ENCODE data around the gene GALNT2. TPM values are rescaled to one million over a fixed set of nuclear protein-coding genes. Genes with fewer than 3 reads are reported as not detected.

GALNT2 gene
- total and polyA plus RNA-seq, 2 of the 4 experiments (the other 2 are of a cell fraction): 50.4 to 189 TPM

DNA sequence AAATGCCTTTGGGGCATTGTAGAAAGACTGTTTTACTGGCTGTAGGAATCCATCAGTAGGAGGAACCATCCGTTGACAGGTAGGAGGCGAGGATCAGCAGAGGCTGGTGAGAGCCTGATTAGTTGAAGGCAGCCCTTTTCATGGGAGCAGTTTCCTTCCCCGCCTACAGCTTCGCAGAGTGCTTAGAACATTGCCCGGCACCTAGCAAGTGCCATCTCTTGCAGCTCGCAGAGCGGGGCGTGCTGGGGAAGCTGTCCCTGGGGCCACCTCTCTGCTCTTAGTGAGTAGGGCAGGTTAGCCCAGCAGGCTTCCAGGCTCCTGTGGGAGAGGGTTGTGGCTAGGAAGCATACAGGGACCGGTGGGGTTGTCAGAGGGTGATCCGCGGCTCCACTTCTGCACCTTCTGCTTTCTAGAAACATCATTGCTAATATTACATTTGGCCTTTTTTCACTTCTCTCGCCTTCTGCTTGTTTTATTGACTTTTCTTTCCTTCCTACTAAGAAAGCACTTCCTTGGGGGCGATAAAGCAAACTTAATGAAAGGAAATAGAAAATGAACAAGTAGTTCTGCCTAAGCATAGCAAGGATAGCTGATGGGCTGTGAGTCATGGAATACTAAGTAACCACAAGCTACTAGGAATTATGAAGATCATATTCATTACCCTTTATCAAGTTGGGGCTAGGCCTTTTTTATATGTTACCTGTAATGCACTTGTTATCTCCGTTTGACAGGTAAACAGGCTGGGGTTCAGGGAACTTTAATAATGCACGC is 176.7 kb downstream of the GALNT2 start:
- H2BK5ac ChIP-seq (ENCODE audit: low read depth, low read length, poor library complexity, severe bottlenecking): no peak overlapping the region
- no peak overlapping the region for H2AK5ac ChIP-seq (ENCODE audit: low read depth, low read length)
- H3K4me3 ChIP-seq (ENCODE audit: insufficient read depth, low read depth, low read length): no peak overlapping the region
- peaks cover 45% of the 10 kb centered on the region for H3K36me3 ChIP-seq (ENCODE audit: control insufficient read depth, insufficient read depth, low read length)
- no peak overlapping the region for H3K18ac ChIP-seq (ENCODE audit: low read depth, low read length)
- dilution Hi-C loops (cut with HindIII; ENCODE audit: low sequenced_read_pairs, unreplicated experiment): no loop called here
- no peak overlapping the region for H2BK120ac ChIP-seq (ENCODE audit: low read depth, low read length)
- no peaks in the 10 kb centered on the region; the same call in 1 of the 2 replicates for H4K20me1 ChIP-seq (ENCODE audit: insufficient read depth, low read length)
- ChIA-PET CTCF (interaction anchor here (1.9 kb wide), 1 partner anchor 26 kb away, joined by 5 read pairs; no protein-coding TSS in a partner anchor), POLR2A (ENCODE audit: unreplicated experiment) (no interaction called here)
- H3K79me1 ChIP-seq (ENCODE audit: low read depth in 1 of 2, low read length in 2 of 2): peaks cover 0 to 13% of the 10 kb centered on the region in 2 experiments; a peak in 2 of 4 replicates
- no peak overlapping the region for H3K23ac ChIP-seq (ENCODE audit: low read depth, low read length)
- H4K91ac ChIP-seq (ENCODE audit: insufficient read depth, low read depth, low read length): no peak overlapping the region
- ATAC-seq (ENCODE audit: low read depth): peak; percentile 84
- H3K9ac ChIP-seq (ENCODE audit: low read depth, low read length): no peak overlapping the region
- H2BK15ac ChIP-seq (ENCODE audit: low read depth, low read length): no peak overlapping the region
- H4K8ac ChIP-seq (ENCODE audit: low read depth in 2 of 2, low read length in 2 of 2): no peak overlapping the region
- H3K9me3 ChIP-seq (ENCODE audit: control insufficient read depth, insufficient read depth, low read length): peaks cover 1% of the 10 kb centered on the region; the same call in 1 of the 2 replicates
- WGBS, 2 experiments (ENCODE audit: extremely low coverage in 2 of 2, insufficient read length in 1 of 2): 100% methylated on average over 2 of the region's 15 CpGs; no CpG with 5 or more reads in 1 of the 2 experiments
- TF ChIP-seq POLR2A (IDR thresholded peaks at IDR 0.05; ENCODE audit: low read depth, low read length) (no peak), CEBPB (IDR thresholded peaks at IDR 0.05; ENCODE audit: low read depth, low read length) (no peak)
- peaks cover 7% of the 10 kb centered on the region for H3K4me1 ChIP-seq (ENCODE audit: control insufficient read depth, insufficient read depth, low read length)
- H2BK20ac ChIP-seq (ENCODE audit: low read depth, low read length): no peak overlapping the region
- H3K4ac ChIP-seq (ENCODE audit: low read depth, low read length): no peak overlapping the region
- H4K5ac ChIP-seq (ENCODE audit: low read depth, low read length): no peak overlapping the region
- peaks cover 6% of the 10 kb centered on the region; the same call in 1 of the 2 replicates for H3K9me1 ChIP-seq (ENCODE audit: insufficient read depth, low read length)
- H3K27ac ChIP-seq (ENCODE audit: insufficient read depth, low read length): no peak overlapping the region
- DNase-seq: peak; percentile 76
- H3K27me3 ChIP-seq (ENCODE audit: control insufficient read depth, insufficient read depth, low read length): no peaks in the 10 kb centered on the region
- no TSS peak for BruUV-seq (replicated peaks)
- no peak overlapping the region for H3K56ac ChIP-seq (ENCODE audit: extremely low read depth, insufficient read depth, low read length)
- H2AK9ac ChIP-seq (replicated peaks; ENCODE audit: low read depth, low read length, poor library complexity): no peak overlapping the region
- in situ Hi-C loops (cut with MboI; ENCODE audit: low sequenced_read_pairs): no loop called here
- H3K14ac ChIP-seq (replicated peaks; ENCODE audit: low read depth, low read length): no peak overlapping the region
- H3K4me2 ChIP-seq (ENCODE audit: low read depth, low read length): no peak overlapping the region
- intact Hi-C loops (cut with micrococcal nuclease): no loop called here
- H2AFZ ChIP-seq (replicated peaks; ENCODE audit: low read length, poor library complexity): peak overlapping the region; percentile 36

Measured in IMR-90 (cell line).